Body of pancreas (tissue), 4 donors: ENCODE data around the gene OSBPL2. TPM values are rescaled to one million over a fixed set of nuclear protein-coding genes. Genes with fewer than 3 reads are reported as not detected.

ENCODE experiments used
- ATAC-seq: fragments of 150-250 bp; one replicate; pipeline ENCODE4 v1.9.1; 2016
- DNase-seq, 4 donors: peaks; one replicate each; pipeline ENCODE4 v3.0.0-alpha.2; 2019
- H3K27ac ChIP-seq, 4 donors: fragments of 200-600 bp; sonication (generic); 1 replicate in 3 of 4; 2 replicates in 1 of 4; pipeline versions ENCODE4 v1.5.1 to v1.6.1; 2016 to 2019; ENCODE audit warnings: mild to moderate bottlenecking in 1 of 4, mixed read lengths in 1 of 4, moderate library complexity in 1 of 4
- H3K27me3 ChIP-seq, 2 donors: fragments of 200-600 bp; sonication (generic); one replicate each; pipeline ENCODE4 v1.6.0; 2016; ENCODE audit warnings: mild to moderate bottlenecking in 1 of 2
- H3K36me3 ChIP-seq, 2 donors: fragments of 200-600 bp; sonication (generic); replicated peaks in 1 of 2; 2 replicates each; pipeline ENCODE4 v1.5.1; 2016; ENCODE audit warnings: low read depth in 2 of 2; ENCODE audit not compliant: insufficient read depth in 1 of 2
- H3K4me1 ChIP-seq: fragments of 200-600 bp; sonication (generic); one replicate; pipeline ENCODE4 v1.6.0; 2016
- H3K4me3 ChIP-seq, 2 donors: fragments of 200-600 bp; sonication (generic); 1 replicate in 1 of 2; 2 replicates in 1 of 2; pipeline ENCODE4 v1.5.1; 2016 to 2019
- H3K9me3 ChIP-seq, 3 donors: fragments of 200-600 bp; sonication (generic); 1 replicate in 2 of 3; 2 replicates in 1 of 3; pipeline ENCODE4 v1.5.1; 2016
- CTCF ChIP-seq, 7 experiments: fragments of 450-650 bp in 4 of 7; fragments of 200-600 bp in 3 of 7; sonication (generic) in 3 of 7; IDR thresholded peaks; one replicate each; pipeline ENCODE4 v1.5.1; 2016 to 2019; ENCODE audit warnings: antibody characterized with exemption in 7 of 7
- POLR2A ChIP-seq, 3 donors: fragments of 450-650 bp; IDR thresholded peaks; one replicate each; pipeline ENCODE4 v1.6.1; 2016; ENCODE audit warnings: antibody characterized with exemption in 3 of 3, mild to moderate bottlenecking in 2 of 3
- WGBS, 2 donors: methylation state at CpG; one replicate each; pipeline ENCODE4 v1.1.5; 2017; 5-methylcytosine and 5-hydroxymethylcytosine counted together
- intact Hi-C: fragments of 100-400 bp; cut with DNase I; formaldehyde crosslinking; loops from one replicate; pipeline ENCODE4 v1.15.1; 2023
- total RNA-seq, 2 donors: library from RNA; depleted of rRNA; stranded (reverse); fragments of >200 nt; gene quantifications; one replicate each; pipeline ENCODE4 v1.1.0, GENCODE V29; 2016

The OSBPL2 gene
- total RNA-seq, 2 donors from 2014 or later: 54.5 to 71.9 TPM

GRCh38 chr20:62308102-62308822 is 69.9 kb downstream of the OSBPL2 start:
- Histone ChIP-seq H3K36me3 (peaks cover 19 to 22% of the 10 kb centered on the region in 2 donors), H3K9me3 (no peaks in the 10 kb centered on the region), H3K27me3 (no peaks in the 10 kb centered on the region), H3K4me3 (no peak overlapping the region), H3K4me1 (peaks cover 31% of the 10 kb centered on the region), H3K27ac (no peak overlapping the region)
- 85 to 88% methylated on average over 14 to 25 of the region's 29 CpGs for WGBS, 2 donors
- no peak for TF ChIP-seq CTCF (IDR thresholded peaks at IDR 0.05)
- no peak for TF ChIP-seq POLR2A (IDR thresholded peaks at IDR 0.05)
- ATAC-seq (no peak), DNase-seq (no peak)
- intact Hi-C loops: loop anchor here (5.0 kb wide), 1 partner anchor 74 kb away; no protein-coding TSS in a partner anchor

GRCh38 chr20:62309198-62309944 is 71.0 kb downstream of the OSBPL2 start:
- peaks cover 23% of the 10 kb centered on the region for H3K4me1 ChIP-seq
- no peak for DNase-seq
- H3K9me3 ChIP-seq: no peaks in the 10 kb centered on the region
- H3K36me3 ChIP-seq: peaks cover 19 to 22% of the 10 kb centered on the region in 2 donors
- H3K27me3 ChIP-seq: no peaks in the 10 kb centered on the region
- intact Hi-C loops: loop anchor here (5.0 kb wide), 1 partner anchor 73 kb away; no protein-coding TSS in a partner anchor
- no peak for TF ChIP-seq CTCF (IDR thresholded peaks at IDR 0.05)
- no peak for TF ChIP-seq POLR2A (IDR thresholded peaks at IDR 0.05)
- no peak overlapping the region for H3K27ac ChIP-seq
- H3K4me3 ChIP-seq: no peak overlapping the region
- no peak for ATAC-seq
- 87 to 93% methylated on average over 8 to 23 of the region's 26 CpGs for WGBS, 2 donors

GRCh38 chr20:62309947-62310756 is 71.8 kb downstream of the OSBPL2 start:
- TF ChIP-seq POLR2A (IDR thresholded peaks at IDR 0.05) (no peak), CTCF (IDR thresholded peaks at IDR 0.05) (no peak)
- H3K27ac ChIP-seq: no peak overlapping the region
- ATAC-seq (no peak), DNase-seq (no peak)
- no peaks in the 10 kb centered on the region for H3K27me3 ChIP-seq
- H3K4me1 ChIP-seq: peaks cover 15% of the 10 kb centered on the region
- H3K4me3 ChIP-seq: no peak overlapping the region
- 85 to 92% methylated on average over 15 to 19 of the region's 29 CpGs for WGBS, 2 donors
- no peaks in the 10 kb centered on the region for H3K9me3 ChIP-seq
- peaks cover 22 to 24% of the 10 kb centered on the region in 2 donors for H3K36me3 ChIP-seq
- intact Hi-C loops: loop anchor here (5.0 kb wide), 1 partner anchor 72 kb away; no protein-coding TSS in a partner anchor

DNA sequence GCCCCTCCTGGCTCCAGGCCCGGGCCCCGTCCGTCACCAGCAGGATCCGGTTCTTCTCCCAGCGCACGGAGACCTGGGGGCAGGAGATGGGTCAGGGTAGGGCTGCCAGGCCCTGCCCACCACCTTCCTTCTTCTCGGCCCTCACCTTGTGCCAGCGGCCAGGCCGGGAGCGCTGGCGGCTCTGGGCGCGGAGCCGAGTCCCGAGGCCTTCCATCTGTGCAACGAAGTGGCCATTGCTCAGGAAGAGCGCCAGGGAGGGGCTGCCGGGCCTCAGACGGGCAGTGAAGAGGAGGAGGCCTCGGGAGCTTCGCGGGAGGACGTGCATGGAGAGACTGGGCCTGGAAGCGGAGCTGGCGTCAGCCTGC is 72.4 kb downstream of the OSBPL2 start:
- DNase-seq (no peak), ATAC-seq (no peak)
- H3K4me1 ChIP-seq: peaks cover 10% of the 10 kb centered on the region
- H3K4me3 ChIP-seq: no peak overlapping the region
- no peak overlapping the region for H3K27ac ChIP-seq
- WGBS, 2 donors: 74 to 82% methylated on average over 11 to 20 of the region's 25 CpGs
- peaks cover 22 to 24% of the 10 kb centered on the region in 2 donors for H3K36me3 ChIP-seq
- no peak for TF ChIP-seq POLR2A (IDR thresholded peaks at IDR 0.05)
- TF ChIP-seq CTCF (IDR thresholded peaks at IDR 0.05): no peak
- intact Hi-C loops: no loop called here
- H3K27me3 ChIP-seq: no peaks in the 10 kb centered on the region
- no peaks in the 10 kb centered on the region for H3K9me3 ChIP-seq
